Smooth muscle cell (in vitro differentiated cells): ENCODE results near the gene PCNP. TPM values are rescaled to one million over a fixed set of nuclear protein-coding genes. Genes with fewer than 3 reads are reported as not detected.
"Not testable (repeated sequence)": the region's sequence is repeated elsewhere in the genome, so short reads cannot be mapped to it uniquely, and the experiment has no call there.

Experiments used
- DNase-seq: peaks from one replicate; lab custom pipeline; 2025; ENCODE audit not compliant: unreplicated experiment; lab: John Stamatoyannopoulos, UW
- H2AFZ ChIP-seq: fragments of 200-600 bp; sonication (generic); 2 replicates; pipeline ENCODE4 v1.6.0; 2016; ENCODE audit warnings: antibody characterized with exemption, low read depth, mild to moderate bottlenecking
- H3F3A ChIP-seq: fragments of 200-600 bp; sonication (generic); 2 replicates; pipeline ENCODE4 v1.6.0; 2017; ENCODE audit warnings: antibody characterized with exemption, low read depth
- H3K27ac ChIP-seq: fragments of 200-600 bp; sonication (generic); 2 replicates; pipeline ENCODE4 v1.5.1; 2016; ENCODE audit warnings: low read depth, mild to moderate bottlenecking
- H3K27me3 ChIP-seq: fragments of 200-600 bp; sonication (generic); 2 replicates; pipeline ENCODE4 v1.6.1; 2016; ENCODE audit warnings: low read depth, mild to moderate bottlenecking
- H3K36me3 ChIP-seq: fragments of 200-600 bp; sonication (generic); 2 replicates; pipeline ENCODE4 v1.5.1; 2016; ENCODE audit warnings: low read depth
- H3K4me1 ChIP-seq: fragments of 200-600 bp; sonication (generic); 2 replicates; pipeline ENCODE4 v1.5.1; 2016; ENCODE audit warnings: low read depth
- H3K4me2 ChIP-seq: fragments of 200-600 bp; sonication (generic); 2 replicates; pipeline ENCODE4 v1.6.0; 2016; ENCODE audit warnings: mild to moderate bottlenecking
- H3K4me3 ChIP-seq: fragments of 200-600 bp; sonication (generic); 2 replicates; pipeline ENCODE4 v1.5.1; 2016; ENCODE audit warnings: mild to moderate bottlenecking
- H3K79me2 ChIP-seq: fragments of 200-600 bp; sonication (generic); 2 replicates; pipeline ENCODE4 v1.6.0; 2016; ENCODE audit warnings: low read depth, mild to moderate bottlenecking
- H3K9ac ChIP-seq: fragments of 200-600 bp; sonication (generic); 2 replicates; pipeline ENCODE4 v1.6.0; 2016; ENCODE audit warnings: low read depth
- H3K9me3 ChIP-seq: fragments of 200-600 bp; sonication (generic); replicated peaks from 2 replicates; pipeline ENCODE4 v1.5.1; 2016; ENCODE audit warnings: low read depth
- H4K20me1 ChIP-seq: fragments of 200-600 bp; sonication (generic); 2 replicates; pipeline ENCODE4 v1.6.0; 2016; ENCODE audit warnings: low read depth
- WGBS: methylation state at CpG from one replicate; pipeline ENCODE4 v1.1.7; 2016; ENCODE audit warnings: low lambda C conversion rate; 5-methylcytosine and 5-hydroxymethylcytosine counted together
- polyA plus RNA-seq: library from polyadenylated mRNA; unstranded; fragments of >200 nt; fragmentation: Nextera tagmentation; extraction: Ambion mirVana; gene quantifications from 2 replicates; pipeline ENCODE4 v1.2.1, GENCODE V29; 2016
- total RNA-seq: library from RNA; depleted of rRNA; stranded (reverse); fragments of >200 nt; gene quantifications from 2 replicates; pipeline ENCODE4 v1.2.3, GENCODE V29; 2014
- TF ChIP-seq, protein P1 (sequence below): fragments of 200-600 bp; sonication (generic); IDR thresholded peaks from 2 replicates; pipeline ENCODE4 v1.5.1; 2017; ENCODE audit warnings: borderline replicate concordance, mild to moderate bottlenecking, antibody characterized with exemption; ENCODE audit not compliant: insufficient read depth, poor library complexity, severe bottlenecking

PCNP gene
- total and polyA plus RNA-seq, 2 experiments from 2014 or later, result 105 to 137 TPM

DNA sequence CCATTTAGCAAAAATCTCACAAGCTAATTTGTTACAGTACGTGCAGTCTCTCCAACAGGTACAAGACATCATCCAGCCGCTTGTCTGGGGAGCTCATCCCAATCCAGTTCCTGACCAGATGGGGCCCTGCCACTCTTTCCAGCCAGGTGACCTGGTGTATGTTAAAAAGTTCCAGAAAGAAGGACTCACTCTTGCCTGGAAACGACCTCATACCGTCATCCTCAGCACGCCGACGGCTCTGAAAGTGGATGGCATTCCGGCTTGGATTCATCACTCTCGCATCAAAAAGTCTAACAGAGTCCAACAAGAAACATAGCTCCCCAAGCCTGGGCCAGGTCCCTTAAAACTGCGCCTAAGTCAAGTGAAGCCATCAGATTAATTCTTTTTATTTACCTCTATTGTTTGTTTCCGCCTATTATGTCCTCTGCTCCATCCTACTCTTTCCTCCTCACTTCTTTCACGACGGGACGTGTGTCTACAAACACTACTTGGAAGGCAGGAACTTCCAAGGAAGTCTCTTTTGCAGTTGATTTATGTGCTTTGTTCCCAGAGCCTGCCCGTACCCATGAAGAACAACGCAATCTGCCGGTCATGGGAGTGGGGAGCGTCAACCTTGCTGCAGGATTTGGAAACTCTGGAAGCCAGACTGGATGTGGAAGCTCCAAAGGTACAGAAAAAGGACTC lies 65.4 kb downstream of the PCNP start:
- Histone ChIP-seq H3K79me2 (no peaks in the 10 kb centered on the region), H3K27me3 (no peaks in the 10 kb centered on the region), H3K36me3 (no peaks in the 10 kb centered on the region), H3K9ac (no peak overlapping the region), H3K4me1 (peaks cover 5% of the 10 kb centered on the region), H3F3A (peaks cover 4% of the 10 kb centered on the region), H4K20me1 (no peaks in the 10 kb centered on the region), H3K27ac (no peak overlapping the region), H3K4me2 (no peak overlapping the region), H3K9me3 (no peaks in the 10 kb centered on the region), H3K4me3 (no peak overlapping the region), H2AFZ (no peak overlapping the region)
- DNase-seq, result no peak
- 94% methylated on average over 18 of the region's 18 CpGs for WGBS
- TF ChIP-seq, protein P1, sequence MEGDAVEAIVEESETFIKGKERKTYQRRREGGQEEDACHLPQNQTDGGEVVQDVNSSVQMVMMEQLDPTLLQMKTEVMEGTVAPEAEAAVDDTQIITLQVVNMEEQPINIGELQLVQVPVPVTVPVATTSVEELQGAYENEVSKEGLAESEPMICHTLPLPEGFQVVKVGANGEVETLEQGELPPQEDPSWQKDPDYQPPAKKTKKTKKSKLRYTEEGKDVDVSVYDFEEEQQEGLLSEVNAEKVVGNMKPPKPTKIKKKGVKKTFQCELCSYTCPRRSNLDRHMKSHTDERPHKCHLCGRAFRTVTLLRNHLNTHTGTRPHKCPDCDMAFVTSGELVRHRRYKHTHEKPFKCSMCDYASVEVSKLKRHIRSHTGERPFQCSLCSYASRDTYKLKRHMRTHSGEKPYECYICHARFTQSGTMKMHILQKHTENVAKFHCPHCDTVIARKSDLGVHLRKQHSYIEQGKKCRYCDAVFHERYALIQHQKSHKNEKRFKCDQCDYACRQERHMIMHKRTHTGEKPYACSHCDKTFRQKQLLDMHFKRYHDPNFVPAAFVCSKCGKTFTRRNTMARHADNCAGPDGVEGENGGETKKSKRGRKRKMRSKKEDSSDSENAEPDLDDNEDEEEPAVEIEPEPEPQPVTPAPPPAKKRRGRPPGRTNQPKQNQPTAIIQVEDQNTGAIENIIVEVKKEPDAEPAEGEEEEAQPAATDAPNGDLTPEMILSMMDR, result no peak

DNA sequence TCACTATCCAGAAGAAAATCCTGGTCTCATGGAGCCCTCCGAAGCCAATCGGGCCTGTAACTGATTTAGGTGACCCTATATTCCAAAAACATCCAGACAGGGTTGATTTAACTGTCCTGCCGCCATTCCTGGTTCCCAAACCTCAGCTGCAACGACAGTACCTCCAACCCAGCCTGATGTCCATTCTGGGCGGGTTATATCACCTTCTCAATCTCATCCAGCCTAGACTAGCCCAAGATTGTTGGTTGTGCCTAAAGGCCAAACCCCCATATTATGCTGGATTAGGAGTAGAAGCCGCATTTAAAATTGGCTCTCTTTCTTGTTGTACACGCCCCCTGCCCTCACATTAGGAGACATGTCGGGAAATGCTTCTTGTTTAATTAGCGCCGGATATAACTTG lies 66.3 kb downstream of the PCNP start:
- Histone ChIP-seq H3K4me2 (no peak overlapping the region), H3K79me2 (no peaks in the 10 kb centered on the region), H3K9me3 (no peaks in the 10 kb centered on the region), H3F3A (peaks cover 4% of the 10 kb centered on the region), H3K27ac (no peak overlapping the region), H3K36me3 (no peaks in the 10 kb centered on the region), H4K20me1 (no peaks in the 10 kb centered on the region), H3K9ac (no peak overlapping the region), H3K4me3 (no peak overlapping the region), H3K4me1 (peaks cover 5% of the 10 kb centered on the region), H3K27me3 (no peaks in the 10 kb centered on the region), H2AFZ (no peak overlapping the region)
- WGBS, result 82% methylated on average over 8 of the region's 10 CpGs
- TF ChIP-seq, protein P1, result no peak
- DNase-seq, result no peak

DNA sequence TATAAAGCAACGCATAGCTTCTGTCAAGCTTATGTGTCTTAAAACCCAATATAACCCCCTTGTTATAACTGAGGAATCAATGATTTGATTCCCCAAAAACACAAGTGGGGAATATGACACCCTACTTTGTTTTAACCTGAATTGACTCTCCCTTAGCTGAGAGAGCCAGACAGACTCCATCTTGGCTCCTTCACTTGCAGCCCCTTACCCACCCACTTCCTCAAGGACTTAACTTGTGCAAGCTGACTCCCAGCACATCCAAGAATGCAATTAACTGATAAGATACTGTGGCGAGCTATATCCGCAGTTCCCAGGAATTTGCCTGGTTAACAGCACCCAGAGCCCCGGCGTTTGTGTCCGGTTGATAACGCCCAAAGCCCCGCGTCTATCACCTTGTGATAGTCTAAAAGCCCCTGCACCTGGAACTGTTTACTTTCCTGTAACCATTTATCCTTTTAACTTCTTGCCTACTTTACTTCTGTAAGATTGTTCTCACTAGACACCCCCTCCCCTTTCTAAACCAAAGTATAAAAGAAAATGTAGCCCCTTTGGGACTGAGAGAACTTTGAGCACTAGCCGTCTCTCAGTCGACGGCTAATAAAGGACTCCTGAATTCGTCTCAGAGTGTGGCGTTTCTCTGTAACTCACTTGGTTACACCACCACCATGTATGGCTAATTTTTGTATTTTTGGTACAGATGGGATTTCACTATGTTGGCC lies 67.6 kb downstream of the PCNP start:
- H3K4me1 ChIP-seq, H3K36me3 ChIP-seq, DNase-seq, H2AFZ ChIP-seq, H3K27ac ChIP-seq, H3K9me3 ChIP-seq, H3K27me3 ChIP-seq, H4K20me1 ChIP-seq, H3F3A ChIP-seq, H3K4me3 ChIP-seq, H3K79me2 ChIP-seq, H3K9ac ChIP-seq: not testable (repeated sequence)
- 41% methylated on average over 14 of the region's 14 CpGs for WGBS
- H3K4me2 ChIP-seq, result peak overlapping the region; percentile 44

DNA sequence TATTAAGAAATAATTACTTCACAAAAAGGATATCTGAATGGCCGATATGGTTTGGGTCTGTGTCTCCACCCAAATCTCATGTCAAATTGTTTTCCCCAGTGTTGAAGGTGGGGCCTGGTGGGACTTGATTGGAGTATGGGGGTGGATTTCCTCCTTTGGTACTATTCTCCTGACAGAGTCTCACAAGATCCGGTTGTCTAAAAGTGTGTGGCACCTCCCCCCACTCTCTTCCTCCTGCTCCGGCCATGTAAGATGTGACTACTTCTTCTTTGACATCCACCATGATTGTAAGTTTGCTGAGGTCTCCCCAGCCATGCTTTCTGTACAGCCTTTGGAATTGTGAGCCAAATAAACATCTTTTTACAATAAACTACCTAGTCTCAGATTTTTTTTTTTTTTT lies 68.5 kb downstream of the PCNP start:
- H3K9ac ChIP-seq, result no peak overlapping the region
- H3F3A ChIP-seq, result peaks cover 4% of the 10 kb centered on the region
- H3K4me1 ChIP-seq, result no peaks in the 10 kb centered on the region
- TF ChIP-seq, protein P1, result no peak
- H3K9me3 ChIP-seq, result no peaks in the 10 kb centered on the region
- H3K27me3 ChIP-seq, result no peaks in the 10 kb centered on the region
- H3K4me2 ChIP-seq, result no peak overlapping the region
- no peak overlapping the region for H3K4me3 ChIP-seq
- H2AFZ ChIP-seq, result no peak overlapping the region
- H4K20me1 ChIP-seq, result no peaks in the 10 kb centered on the region
- H3K36me3 ChIP-seq, result no peaks in the 10 kb centered on the region
- H3K27ac ChIP-seq, result no peak overlapping the region
- no peak for DNase-seq
- 91% methylated on average over 3 of the region's 3 CpGs for WGBS
- H3K79me2 ChIP-seq, result no peaks in the 10 kb centered on the region
